CD4-positive, alpha-beta T cell treated with Interleukin-15 for 1 hour (primary cell): ENCODE data around the gene TPP2.

Experiments
- DNase-seq: peaks from one replicate; pipeline ENCODE4 v3.0.0-alpha.2; 2020

Gene TPP2

GRCh38 chr13:102696465-102696864 lies 99.7 kb downstream of the TPP2 start:
- no peak for DNase-seq

DNA sequence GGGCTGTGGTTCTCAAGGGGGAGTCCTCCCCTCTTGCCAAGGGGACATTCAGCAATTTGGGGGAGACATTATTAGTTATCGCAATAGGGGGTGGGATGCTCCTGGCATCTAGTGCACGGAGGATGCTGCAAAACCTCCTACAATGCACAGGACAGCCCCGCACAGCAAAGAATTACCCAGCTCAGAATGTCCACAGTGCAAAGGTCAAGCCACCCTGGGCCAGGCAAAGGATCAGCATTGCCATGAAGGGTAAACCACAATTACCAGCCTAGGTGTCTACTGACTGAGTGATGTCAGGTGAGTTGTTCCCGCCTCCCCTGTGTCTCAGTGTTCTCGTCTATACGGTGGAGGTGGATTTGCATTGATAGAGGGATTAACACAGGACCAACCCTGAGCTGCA lies 100.5 kb downstream of the TPP2 start:
- no peak for DNase-seq

DNA sequence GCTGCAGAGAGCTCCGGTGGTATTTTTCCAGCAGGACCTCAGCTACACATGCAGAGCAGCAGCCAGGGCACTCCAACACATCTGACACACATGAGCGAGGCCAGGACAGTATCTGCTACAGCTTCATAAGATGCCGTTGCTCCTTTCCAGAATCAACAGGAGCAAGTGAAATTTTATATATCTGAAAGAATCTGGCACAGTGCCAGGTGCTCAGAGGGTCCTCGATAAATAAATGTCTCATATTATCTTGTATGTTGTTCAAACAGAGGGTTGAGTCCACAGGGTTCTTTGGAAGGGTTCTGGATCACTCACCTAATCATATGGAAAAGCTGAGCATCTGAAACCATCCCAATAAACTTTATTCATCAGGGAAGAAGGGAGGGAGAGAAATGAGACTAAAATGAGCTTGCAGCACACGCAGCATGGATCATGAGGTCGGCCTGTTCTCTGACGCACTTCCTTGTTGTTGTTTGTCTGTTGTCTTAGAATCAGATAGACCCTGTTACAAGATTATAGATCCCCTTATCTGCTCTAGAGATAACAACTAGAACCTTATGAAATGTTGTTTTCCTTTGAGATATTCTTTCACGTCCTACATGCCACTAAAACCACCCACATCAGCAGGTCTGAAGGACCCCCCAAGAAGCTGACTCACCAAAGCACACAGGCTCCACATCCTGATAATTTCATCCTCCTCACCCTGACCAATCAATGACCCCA lies 101.3 kb downstream of the TPP2 start:
- no peak for DNase-seq

GRCh38 chr13:102698649-102698980 lies 101.8 kb downstream of the TPP2 start:
- no peak for DNase-seq

- no peak for DNase-seq
Observed at GRCh38 chr13:102699504-102699903, 102.7 kb downstream of the TPP2 start.

DNA sequence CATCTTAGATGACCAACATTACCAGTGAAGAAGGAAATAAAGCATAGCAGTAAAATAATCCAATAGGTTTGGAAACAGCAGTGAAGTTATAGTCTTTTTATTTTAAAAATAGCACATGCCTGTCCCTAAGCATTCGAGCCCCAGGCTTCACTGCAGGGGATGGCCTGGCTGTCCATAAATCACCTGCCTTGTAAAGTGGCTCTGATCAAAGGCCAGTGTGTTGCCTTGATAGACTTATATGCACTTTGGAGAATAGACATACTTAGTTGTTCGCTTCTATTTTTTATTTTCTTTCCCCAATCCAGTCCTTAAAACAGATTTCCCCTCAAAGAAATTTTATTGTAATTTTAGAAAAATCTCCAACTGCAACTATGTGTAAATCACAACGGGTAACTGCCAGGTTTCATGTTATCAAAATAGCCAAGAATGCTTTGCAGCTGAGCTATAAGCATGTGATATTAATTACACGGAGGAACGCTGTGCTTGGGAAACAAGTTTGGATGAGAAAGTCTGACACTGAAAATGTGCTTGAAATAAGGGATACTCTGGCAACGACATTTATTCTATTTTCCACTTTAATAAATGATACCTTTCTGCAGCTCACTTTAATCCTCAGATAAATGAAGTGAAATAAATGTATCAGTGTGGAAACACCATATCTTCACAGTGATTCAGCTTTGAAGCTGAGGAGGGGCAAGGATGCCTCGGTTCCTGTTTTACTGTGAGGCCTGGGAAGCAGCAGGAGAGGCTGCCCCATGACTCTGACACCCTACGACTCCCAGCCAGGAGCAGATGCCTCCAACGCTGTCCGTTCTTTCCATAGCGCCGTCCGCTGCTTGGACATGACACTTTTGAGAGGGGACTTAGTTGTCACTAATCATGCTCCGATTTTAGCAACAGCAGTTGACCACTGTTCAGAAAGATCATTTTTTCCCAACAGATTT lies 103.6 kb downstream of the TPP2 start:
- DNase-seq = no peak

GRCh38 chr13:102701331-102701730 lies 104.5 kb downstream of the TPP2 start:
- DNase-seq = no peak

DNA sequence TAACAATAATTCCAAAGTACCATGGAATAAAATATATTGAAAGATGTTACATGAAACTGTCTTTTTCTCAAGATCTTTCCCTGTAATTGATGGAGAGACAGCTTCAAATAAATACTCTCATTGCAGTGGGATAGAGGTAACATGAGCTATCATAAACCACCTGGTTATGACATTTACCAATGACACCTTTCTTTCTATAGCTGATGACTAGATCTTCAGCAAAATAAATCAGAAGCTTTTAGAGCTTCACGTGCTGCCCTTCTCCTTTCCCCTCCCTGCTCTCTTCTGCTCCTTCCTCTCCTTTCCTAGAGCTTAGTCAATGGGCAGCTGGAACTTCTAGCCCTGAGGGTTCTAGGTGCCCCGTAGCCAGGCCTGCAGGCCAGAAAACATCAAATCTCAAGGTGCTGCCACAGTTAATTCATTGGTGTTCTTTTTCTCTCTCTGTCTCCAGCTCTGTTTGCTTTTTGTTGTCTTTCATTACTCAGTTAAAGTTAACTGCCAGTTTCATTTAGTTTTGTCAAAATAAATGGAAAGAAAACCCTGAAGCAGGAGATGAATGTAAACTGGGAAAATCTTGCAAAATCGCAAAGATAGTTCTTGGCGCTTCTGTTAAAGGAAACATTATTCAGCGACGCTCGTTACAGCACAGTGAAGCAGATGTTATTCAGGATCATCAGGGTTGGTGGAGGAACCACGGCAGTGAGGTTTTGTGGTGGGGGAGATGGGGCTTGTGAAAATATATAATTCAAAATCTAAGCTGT lies 106.4 kb downstream of the TPP2 start:
- DNase-seq = no peak

DNA sequence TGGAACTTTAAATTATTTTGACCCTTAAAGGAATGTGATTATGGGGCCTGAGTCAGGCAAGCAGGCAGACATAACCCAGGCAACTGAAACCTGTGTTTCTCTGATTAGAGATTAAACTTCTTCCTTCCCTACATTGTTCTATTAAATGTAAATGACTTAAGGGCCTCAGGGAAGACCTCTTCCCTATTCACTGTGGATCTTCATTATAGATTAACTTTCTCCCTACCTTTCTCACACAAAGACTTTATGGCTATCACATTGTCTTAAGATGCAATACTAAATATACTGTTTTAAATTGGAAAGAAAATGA lies 106.9 kb downstream of the TPP2 start:
- no peak for DNase-seq

GRCh38 chr13:102704238-102705058 lies 107.7 kb downstream of the TPP2 start:
- DNase-seq = no peak

GRCh38 chr13:102707467-102707866 lies 110.7 kb downstream of the TPP2 start:
- DNase-seq = no peak

- no peak for DNase-seq
Observed at GRCh38 chr13:102708211-102708610, 111.4 kb downstream of the TPP2 start.

GRCh38 chr13:102708991-102709390 lies 112.2 kb downstream of the TPP2 start:
- DNase-seq = no peak

GRCh38 chr13:102709536-102709935 lies 112.8 kb downstream of the TPP2 start:
- no peak for DNase-seq

GRCh38 chr13:102710261-102710679 lies 113.5 kb downstream of the TPP2 start:
- DNase-seq = no peak

DNA sequence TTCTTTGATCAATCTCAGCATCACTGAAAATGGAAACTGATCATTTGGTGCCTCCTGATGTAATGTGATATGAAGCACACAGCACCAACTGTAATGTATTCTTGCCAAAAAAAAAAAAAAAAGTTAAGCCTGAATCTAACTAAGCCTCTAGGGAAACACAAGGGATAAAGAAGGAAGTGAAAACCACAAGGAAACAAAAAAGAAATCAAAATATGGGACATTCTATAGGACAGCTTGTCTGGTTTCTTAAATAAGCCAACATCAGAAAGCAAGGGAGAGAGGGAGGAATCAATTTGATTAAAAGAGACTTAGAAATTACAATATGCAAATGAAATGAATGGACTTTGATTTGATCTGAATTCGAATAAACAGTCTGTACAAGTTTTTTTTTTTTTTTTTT lies 118.7 kb downstream of the TPP2 start:
- DNase-seq = no peak

DNA sequence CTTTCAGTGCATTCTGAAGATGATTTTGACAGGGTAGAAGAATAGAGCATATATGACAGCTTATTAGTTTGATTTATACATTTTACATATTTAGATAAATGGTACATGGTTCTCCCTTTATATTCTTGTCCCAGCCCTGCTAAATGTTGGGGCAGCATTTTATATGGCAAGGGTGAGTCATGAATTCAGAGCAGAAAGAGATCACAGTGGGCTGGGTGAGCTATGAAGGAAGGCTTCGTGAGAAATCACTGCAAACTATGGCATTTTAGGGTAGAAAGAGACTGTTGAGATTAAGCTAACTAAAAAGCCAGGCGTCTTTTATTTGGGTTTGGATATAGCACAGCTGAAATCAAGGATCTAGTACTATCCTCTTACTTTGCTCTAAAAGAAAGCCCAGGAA lies 122.0 kb downstream of the TPP2 start:
- no peak for DNase-seq

- no peak for DNase-seq
Observed at GRCh38 chr13:102721800-102722231, 125.0 kb downstream of the TPP2 start.

- no peak for DNase-seq
Observed at GRCh38 chr13:102724923-102725322, 128.1 kb downstream of the TPP2 start.

DNA sequence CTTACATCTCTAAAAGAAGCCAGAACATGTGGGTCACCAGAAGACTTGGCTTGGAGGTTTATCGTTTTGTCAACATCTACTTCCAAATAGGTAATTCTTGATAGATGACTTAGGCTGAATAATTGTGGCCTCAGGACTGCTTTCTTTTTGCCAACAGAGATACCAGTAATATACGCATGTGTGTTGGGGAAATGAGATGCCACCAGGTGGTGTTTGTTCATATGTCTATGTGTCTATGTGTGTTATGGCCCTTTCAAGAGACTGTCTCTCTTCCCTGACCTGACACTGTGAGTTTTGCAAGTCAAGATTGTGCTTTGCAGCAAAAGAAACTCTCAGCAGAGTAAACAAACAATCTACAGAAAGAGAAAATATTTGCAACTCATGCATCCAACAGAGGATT lies 129.6 kb downstream of the TPP2 start:
- no peak for DNase-seq
